GM19397 (cell line): ENCODE data around the gene CARD8.

ENCODE experiments used
- ATAC-seq: cut with Tn5 transposase; IDR thresholded peaks from one replicate; pipeline ENCODE4 v1.9.1; 2021; ENCODE audit warnings: mild to moderate bottlenecking, moderate library complexity; ENCODE audit not compliant: unreplicated experiment

The CARD8 gene

DNA sequence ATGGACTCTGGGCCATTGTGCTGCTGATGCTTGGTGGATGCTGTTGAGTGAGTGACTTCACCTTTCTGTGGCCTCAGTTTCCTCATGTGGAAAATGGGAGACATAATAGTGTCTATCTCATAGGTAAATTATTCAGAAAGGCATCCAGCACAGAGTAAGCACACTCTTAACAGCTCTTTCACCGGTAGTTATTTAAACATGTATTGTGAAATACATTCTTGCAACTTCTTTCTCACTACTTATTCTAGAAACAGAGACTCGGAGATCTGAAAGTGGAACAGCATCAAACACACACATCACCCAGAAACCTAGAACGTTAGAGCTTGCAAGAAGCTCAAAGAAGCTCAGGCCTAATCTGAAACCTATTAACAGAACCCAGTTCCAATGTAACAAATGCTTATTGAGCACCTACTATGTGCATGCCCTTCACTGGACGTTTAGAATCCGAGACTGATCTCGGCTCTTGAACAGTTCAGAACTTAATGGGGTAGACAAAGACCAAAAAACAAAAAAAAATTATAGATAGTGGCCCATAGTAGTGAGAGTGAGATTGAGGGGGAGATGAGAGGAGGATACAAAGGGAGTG lies 81.2 kb downstream of the CARD8 start:
- no peak for ATAC-seq

DNA sequence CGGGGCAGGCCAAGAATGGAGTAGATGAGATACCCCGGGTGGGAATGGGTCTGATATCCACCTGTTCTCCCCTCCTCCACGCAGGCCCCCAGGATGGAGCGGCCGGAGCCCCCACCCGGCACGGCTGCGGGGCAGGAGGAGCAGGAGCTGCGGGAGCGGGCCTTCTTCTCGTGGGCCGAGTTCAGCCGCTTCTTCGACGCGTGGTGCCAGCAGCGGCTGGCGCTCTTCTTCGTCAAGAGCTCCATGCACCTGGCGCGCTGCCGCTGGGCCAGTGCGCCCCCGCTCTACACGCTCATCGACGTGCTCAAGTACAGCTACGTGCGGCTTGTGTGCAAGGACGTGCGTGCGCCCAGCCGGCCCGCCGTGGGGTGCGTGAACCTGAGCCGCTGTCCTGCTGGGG lies 84.0 kb downstream of the CARD8 start:
- no peak for ATAC-seq

DNA sequence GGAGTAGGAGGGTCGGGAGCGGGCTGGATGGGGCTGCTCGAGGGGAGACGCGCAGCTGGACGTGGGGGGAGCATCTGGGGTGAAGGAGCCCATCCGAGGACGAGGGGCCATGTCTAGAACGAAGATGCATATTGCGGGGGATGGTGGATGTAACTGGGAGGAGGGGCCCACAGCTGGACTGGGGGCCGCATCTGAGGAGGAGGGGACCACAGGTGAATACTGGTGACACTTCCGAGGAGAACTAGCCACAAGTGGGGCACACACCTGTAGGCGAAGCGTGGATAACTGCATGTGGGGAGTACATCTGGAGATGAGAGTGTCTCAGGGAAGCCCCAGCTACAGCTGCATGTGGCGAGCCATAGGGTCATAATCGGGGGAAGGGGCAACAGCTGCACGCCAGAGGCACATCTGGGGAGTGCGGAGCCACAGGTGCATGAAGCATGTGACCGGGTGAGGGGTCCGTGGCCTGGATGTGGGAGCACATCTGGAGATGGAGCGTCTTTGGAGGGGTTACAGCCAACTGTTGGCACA lies 84.8 kb downstream of the CARD8 start:
- ATAC-seq = no peak

DNA sequence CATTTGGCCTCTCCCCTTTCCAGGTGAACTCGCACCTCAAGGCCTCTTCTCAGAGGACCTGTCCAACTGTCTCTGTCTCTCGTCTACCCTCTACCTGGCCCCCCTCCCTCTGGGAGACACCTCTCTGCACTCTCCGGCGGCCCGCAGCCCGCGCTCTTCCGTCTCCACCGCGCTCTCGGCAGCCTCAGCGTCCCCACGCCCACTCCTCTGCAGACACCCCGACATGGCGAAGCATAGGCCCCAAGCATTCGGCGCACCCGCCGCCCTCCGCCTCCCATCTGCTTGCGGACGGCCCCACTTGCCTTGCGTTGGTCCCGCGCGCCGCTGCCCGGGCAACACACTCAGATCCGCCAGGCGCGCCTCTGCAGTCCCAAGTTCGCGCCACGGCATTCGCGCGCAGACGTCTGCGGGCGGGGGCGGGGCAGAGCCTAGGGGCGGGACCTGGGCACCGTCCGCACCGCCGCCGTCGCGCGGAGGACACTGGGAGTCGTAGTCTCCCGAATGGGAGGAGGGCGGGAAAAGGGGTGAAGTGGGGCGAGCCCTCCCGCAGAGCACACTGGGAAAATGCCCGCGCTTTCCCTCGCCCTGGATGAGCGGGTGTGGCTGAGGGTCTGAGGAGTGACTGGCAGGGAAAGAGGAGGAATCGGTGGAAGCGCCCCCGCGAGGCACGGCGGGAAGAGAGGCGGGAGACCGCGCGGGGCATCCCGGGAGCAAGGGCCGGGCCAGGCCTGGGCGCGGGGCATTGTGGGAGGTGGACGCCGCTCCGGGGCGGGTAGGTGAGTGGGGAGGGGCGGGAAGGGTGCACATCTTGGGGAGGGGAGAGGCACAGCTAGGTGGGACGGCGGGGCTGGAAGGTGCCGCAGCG lies 85.5 kb downstream of the CARD8 start, which contains the start of the genes LIG1 and ZSWIM9:
Gene LIG1 (minus strand): TSS at position 406 of the 865 bp plus-strand sequence. CDS start 4,778 bp downstream, outside the sequence.
Gene ZSWIM9 (plus strand): TSS at position 742 of the 865 bp plus-strand sequence. CDS start 1,123 bp downstream, outside the sequence.
- peak; percentile 85 for ATAC-seq

DNA sequence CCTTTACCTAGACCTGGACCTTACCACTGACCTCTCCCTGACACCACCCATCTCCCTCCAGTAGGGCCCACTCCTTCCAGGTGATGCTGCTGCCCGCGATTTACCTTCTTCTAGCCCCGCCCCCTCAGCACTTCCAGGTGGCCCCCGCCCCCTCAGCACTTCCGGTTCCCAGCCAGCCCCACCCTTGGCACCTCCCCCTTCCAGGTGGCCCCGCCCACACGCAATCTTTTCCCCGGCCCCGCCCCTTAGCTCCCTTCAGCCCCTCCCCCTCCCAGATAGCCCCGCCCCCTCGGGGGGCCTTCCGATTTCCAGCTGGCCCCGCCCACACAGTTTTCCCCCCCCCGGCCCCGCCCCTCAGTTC lies 86.2 kb downstream of the CARD8 start:
- ATAC-seq = peak; percentile 8

DNA sequence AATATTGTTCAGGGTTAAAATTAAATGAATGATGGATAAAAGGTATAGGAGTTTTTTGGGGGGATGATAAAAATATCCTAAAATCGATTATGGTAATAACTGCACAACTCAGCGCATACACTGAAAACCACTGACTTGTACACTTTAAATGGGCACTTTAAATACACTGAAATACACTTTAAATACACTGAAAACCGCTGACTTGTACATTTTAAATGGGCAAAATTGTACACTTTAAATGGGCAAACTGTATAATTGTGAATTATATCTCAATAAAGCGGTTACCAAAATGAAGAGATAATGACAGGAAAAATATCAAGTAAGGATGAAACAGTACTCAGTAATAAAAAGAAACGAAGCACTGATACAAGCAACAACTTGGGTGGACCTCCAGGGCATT lies 87.0 kb downstream of the CARD8 start:
- no peak for ATAC-seq

DNA sequence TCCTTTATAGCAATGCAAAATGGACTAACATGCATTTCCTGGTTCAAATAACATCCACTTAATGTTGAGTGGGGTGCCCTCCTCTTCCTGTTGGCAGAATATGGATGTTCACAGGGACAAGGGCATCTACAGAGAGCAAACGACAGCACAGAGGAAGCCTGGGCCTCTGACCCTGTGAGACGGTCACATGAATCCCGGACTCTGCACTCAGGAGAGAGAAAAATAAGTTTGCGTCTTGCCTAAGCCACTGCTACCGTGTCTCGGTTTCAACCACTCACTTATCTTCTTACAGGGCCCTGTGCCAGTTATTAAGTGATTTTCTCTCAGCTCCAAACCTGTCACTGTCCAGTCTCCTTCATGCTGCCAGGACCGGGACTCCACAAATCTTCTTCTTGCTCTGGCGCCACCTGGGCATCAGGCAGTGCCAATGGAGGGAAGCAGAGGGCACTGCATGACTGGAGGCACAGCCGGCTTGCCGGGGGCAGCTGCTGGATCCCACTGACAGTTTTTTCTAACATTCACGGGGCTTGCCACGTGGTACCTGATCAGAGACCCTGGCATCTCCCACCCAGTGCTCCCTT lies 97.4 kb downstream of the CARD8 start:
- ATAC-seq = no peak
